Measurements from ENCODE around the gene THPO. TPM values are rescaled to one million over a fixed set of nuclear protein-coding genes. Genes with fewer than 3 reads are reported as not detected.

The THPO gene
- total and polyA plus RNA-seq, 2 experiments from 2014 or later = 0.14 to 1.9 TPM

- H3K9me2 ChIP-seq (ENCODE audit: insufficient read depth) = no peaks in the 10 kb centered on the region
- no peak within 1 kb of the TSS for H3K27ac ChIP-seq (ENCODE audit: low read depth)
- H2AFZ ChIP-seq = peak within 1 kb of the TSS; percentile 78; the same call in 1 of the 2 replicates
- no peak for DNase-seq (ENCODE audit: low spot score)
- peak; percentile 7 for ATAC-seq
- H3K4me2 ChIP-seq = peak within 1 kb of the TSS; percentile 87
- no peaks in the 10 kb centered on the region for H3K79me2 ChIP-seq (replicated peaks; ENCODE audit: insufficient read depth)
- TF ChIP-seq, protein P1, sequence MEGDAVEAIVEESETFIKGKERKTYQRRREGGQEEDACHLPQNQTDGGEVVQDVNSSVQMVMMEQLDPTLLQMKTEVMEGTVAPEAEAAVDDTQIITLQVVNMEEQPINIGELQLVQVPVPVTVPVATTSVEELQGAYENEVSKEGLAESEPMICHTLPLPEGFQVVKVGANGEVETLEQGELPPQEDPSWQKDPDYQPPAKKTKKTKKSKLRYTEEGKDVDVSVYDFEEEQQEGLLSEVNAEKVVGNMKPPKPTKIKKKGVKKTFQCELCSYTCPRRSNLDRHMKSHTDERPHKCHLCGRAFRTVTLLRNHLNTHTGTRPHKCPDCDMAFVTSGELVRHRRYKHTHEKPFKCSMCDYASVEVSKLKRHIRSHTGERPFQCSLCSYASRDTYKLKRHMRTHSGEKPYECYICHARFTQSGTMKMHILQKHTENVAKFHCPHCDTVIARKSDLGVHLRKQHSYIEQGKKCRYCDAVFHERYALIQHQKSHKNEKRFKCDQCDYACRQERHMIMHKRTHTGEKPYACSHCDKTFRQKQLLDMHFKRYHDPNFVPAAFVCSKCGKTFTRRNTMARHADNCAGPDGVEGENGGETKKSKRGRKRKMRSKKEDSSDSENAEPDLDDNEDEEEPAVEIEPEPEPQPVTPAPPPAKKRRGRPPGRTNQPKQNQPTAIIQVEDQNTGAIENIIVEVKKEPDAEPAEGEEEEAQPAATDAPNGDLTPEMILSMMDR (conservative IDR thresholded peaks at IDR 0.05; ENCODE audit: low read depth in 2 of 2) = peak in 1 of 2 experiments; percentile 19; a peak in 1 of 4 replicates
- TF ChIP-seq, protein P2, sequence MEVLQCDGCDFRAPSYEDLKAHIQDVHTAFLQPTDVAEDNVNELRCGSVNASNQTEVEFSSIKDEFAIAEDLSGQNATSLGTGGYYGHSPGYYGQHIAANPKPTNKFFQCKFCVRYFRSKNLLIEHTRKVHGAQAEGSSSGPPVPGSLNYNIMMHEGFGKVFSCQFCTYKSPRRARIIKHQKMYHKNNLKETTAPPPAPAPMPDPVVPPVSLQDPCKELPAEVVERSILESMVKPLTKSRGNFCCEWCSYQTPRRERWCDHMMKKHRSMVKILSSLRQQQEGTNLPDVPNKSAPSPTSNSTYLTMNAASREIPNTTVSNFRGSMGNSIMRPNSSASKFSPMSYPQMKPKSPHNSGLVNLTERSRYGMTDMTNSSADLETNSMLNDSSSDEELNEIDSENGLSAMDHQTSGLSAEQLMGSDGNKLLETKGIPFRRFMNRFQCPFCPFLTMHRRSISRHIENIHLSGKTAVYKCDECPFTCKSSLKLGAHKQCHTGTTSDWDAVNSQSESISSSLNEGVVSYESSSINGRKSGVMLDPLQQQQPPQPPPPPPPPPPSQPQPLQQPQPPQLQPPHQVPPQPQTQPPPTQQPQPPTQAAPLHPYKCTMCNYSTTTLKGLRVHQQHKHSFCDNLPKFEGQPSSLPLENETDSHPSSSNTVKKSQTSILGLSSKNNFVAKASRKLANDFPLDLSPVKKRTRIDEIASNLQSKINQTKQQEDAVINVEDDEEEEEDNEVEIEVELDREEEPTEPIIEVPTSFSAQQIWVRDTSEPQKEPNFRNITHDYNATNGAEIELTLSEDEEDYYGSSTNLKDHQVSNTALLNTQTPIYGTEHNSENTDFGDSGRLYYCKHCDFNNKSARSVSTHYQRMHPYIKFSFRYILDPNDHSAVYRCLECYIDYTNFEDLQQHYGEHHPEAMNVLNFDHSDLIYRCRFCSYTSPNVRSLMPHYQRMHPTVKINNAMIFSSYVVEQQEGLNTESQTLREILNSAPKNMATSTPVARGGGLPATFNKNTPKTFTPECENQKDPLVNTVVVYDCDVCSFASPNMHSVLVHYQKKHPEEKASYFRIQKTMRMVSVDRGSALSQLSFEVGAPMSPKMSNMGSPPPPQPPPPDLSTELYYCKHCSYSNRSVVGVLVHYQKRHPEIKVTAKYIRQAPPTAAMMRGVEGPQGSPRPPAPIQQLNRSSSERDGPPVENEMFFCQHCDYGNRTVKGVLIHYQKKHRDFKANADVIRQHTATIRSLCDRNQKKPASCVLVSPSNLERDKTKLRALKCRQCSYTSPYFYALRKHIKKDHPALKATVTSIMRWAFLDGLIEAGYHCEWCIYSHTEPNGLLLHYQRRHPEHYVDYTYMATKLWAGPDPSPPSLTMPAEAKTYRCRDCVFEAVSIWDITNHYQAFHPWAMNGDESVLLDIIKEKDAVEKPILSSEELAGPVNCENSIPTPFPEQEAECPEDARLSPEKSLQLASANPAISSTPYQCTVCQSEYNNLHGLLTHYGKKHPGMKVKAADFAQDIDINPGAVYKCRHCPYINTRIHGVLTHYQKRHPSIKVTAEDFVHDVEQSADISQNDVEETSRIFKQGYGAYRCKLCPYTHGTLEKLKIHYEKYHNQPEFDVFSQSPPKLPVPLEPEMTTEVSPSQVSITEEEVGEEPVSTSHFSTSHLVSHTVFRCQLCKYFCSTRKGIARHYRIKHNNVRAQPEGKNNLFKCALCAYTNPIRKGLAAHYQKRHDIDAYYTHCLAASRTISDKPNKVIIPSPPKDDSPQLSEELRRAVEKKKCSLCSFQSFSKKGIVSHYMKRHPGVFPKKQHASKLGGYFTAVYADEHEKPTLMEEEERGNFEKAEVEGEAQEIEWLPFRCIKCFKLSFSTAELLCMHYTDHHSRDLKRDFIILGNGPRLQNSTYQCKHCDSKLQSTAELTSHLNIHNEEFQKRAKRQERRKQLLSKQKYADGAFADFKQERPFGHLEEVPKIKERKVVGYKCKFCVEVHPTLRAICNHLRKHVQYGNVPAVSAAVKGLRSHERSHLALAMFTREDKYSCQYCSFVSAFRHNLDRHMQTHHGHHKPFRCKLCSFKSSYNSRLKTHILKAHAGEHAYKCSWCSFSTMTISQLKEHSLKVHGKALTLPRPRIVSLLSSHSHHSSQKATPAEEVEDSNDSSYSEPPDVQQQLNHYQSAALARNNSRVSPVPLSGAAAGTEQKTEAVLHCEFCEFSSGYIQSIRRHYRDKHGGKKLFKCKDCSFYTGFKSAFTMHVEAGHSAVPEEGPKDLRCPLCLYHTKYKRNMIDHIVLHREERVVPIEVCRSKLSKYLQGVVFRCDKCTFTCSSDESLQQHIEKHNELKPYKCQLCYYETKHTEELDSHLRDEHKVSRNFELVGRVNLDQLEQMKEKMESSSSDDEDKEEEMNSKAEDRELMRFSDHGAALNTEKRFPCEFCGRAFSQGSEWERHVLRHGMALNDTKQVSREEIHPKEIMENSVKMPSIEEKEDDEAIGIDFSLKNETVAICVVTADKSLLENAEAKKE (CRISPR knock-in tag; IDR thresholded peaks at IDR 0.05) = no peak
- TF ChIP-seq ZNF114 (CRISPR knock-in tag; IDR thresholded peaks at IDR 0.05) (no peak), ZNF331 (CRISPR knock-in tag; IDR thresholded peaks at IDR 0.05; ENCODE audit: low read depth) (no peak), POLR2AphosphoS5 (IDR thresholded peaks at IDR 0.05; ENCODE audit: low read depth) (no peak), EZH2 (IDR thresholded peaks at IDR 0.05; ENCODE audit: low read depth, unreplicated experiment) (peak; percentile 25), NANOG (IDR thresholded peaks at IDR 0.05; ENCODE audit: borderline replicate concordance) (no peak)
- H3K36me3 ChIP-seq (ENCODE audit: insufficient read depth) = no peaks in the 10 kb centered on the region
- no peak within 1 kb of the TSS for H3K27ac Mint-ChIP-seq
- H3K4me3 Mint-ChIP-seq = peak within 1 kb of the TSS; percentile 76
- H3K36me3 Mint-ChIP-seq (ENCODE audit: low read depth) = no peaks in the 10 kb centered on the region
- peak within 1 kb of the TSS; percentile 64 for H3K4me3 ChIP-seq
- no peaks in the 10 kb centered on the region for H3K9me3 Mint-ChIP-seq
- H3K4me1 Mint-ChIP-seq = peaks cover 42% of the 10 kb centered on the region
- no peaks in the 10 kb centered on the region for H4K20me1 ChIP-seq (replicated peaks; ENCODE audit: insufficient read depth)
- 0 out of 2 replicates have a peak, but pooled peaks cover 4% of the 10 kb centered on the region for H3F3A ChIP-seq (replicated peaks; ENCODE audit: low read depth)
- peaks cover 61% of the 10 kb centered on the region for H3K27me3 Mint-ChIP-seq (ENCODE audit: insufficient read depth, low read depth, poor library complexity)
- H3K4me1 ChIP-seq (ENCODE audit: insufficient read depth) = peaks cover 39% of the 10 kb centered on the region
- peaks cover 62% of the 10 kb centered on the region for H3K27me3 ChIP-seq (ENCODE audit: insufficient read depth)
Observed at GRCh38 chr3:184379358-184380184, 1.6 kb upstream of the THPO start, which contains the start of gene CHRD. Gene CHRD (plus strand): TSS chr3:184380054. CDS start chr3:184380319, 265 bp downstream.
